ENCODE data around the gene XAGE5. TPM values are rescaled to one million over a fixed set of nuclear protein-coding genes. Genes with fewer than 3 reads are reported as not detected.

XAGE5 gene
- total RNA-seq, 1 donor from 2014 or later: not detected

Other genes starting within 250 kb of the XAGE5 start
- not detected in 2 replicates for gene SSX7, start 156.4 kb upstream of the XAGE5 start, total RNA-seq
- not detected in 2 replicates for gene SSX2, start 104.1 kb upstream of the XAGE5 start, total RNA-seq
- not detected in 2 replicates for gene SSX2B, start 60.0 kb upstream of the XAGE5 start, total RNA-seq
- gene SPANXN5, start 13.9 kb upstream of the XAGE5 start, total RNA-seq: not detected in 2 replicates
- gene XAGE3, start 56.8 kb downstream of the XAGE5 start, total RNA-seq: not detected in 2 replicates
- 20.4 and 20.7 TPM in 2 replicates for gene FAM156B, start 86.0 kb downstream of the XAGE5 start, total RNA-seq
- 27.3 and 28.3 TPM in 2 replicates for gene FAM156A, start 147.2 kb downstream of the XAGE5 start, total RNA-seq
- not detected in 2 replicates for gene GPR173, start 237.5 kb downstream of the XAGE5 start, total RNA-seq